GM20000 (cell line): ENCODE measurements around the gene RNF31.
"Not testable (repeated sequence)": the region's sequence is repeated elsewhere in the genome, so short reads cannot be mapped to it uniquely, and the experiment has no call there.

Experiments used
- DNase-seq: peaks from one replicate; pipeline ENCODE4 v3.0.0; 2012; ENCODE audit warnings: low spot score
- CTCF ChIP-seq: IDR thresholded peaks from 2 replicates; pipeline ENCODE4 v1.5.1; 2012; ENCODE audit warnings: mild to moderate bottlenecking, control low read depth; ENCODE audit errors: extremely low read depth, missing control alignments

RNF31 gene

GRCh38 chr14:24196071-24197055 lies 49.1 kb downstream of the RNF31 start:
- no peak for TF ChIP-seq CTCF
- peak; percentile 56 for DNase-seq

- TF ChIP-seq CTCF: no peak
- DNase-seq: no peak
Measured at GRCh38 chr14:24197056-24197450, 49.8 kb downstream of the RNF31 start.

- no peak for DNase-seq
- TF ChIP-seq CTCF: no peak
Measured at GRCh38 chr14:24198814-24199524, 51.7 kb downstream of the RNF31 start.

GRCh38 chr14:24202538-24202937 lies 55.2 kb downstream of the RNF31 start:
- DNase-seq: not testable (repeated sequence)

GRCh38 chr14:24203249-24203886 lies 56.1 kb downstream of the RNF31 start:
- DNase-seq: not testable (repeated sequence)

GRCh38 chr14:24204163-24205146 lies 57.2 kb downstream of the RNF31 start:
- TF ChIP-seq CTCF: no peak
- no peak for DNase-seq

GRCh38 chr14:24206260-24207103 lies 59.2 kb downstream of the RNF31 start:
- no peak for DNase-seq
- TF ChIP-seq CTCF: no peak
